Adrenal gland (tissue), 5 donors: ENCODE data around the gene LSAMP.

Experiments used
- POLR2A ChIP-seq, 2 donors: fragments of 450-650 bp; IDR thresholded peaks; one replicate each; pipeline ENCODE4 v1.6.1; 2017; ENCODE audit warnings: antibody characterized with exemption in 2 of 2, mild to moderate bottlenecking in 2 of 2, moderate library complexity in 1 of 2
- TF ChIP-seq, protein P1 (sequence below), 6 experiments: fragments of 450-650 bp in 4 of 6; fragments of 200-600 bp in 2 of 6; sonication (generic) in 1 of 6; IDR thresholded peaks; 1 replicate in 5 of 6; 2 replicates in 1 of 6; pipeline versions ENCODE4 v1.5.1 to v1.8.0; 2016 to 2021; ENCODE audit warnings: antibody characterized with exemption in 6 of 6, mild to moderate bottlenecking in 2 of 6, moderate library complexity in 1 of 6
- donor health status: DM: no; HTN: no; CAD: no.

GRCh38 chr3:115903843-115904242, 541.4 kb downstream of the LSAMP start:
- no peak for TF ChIP-seq POLR2A (IDR thresholded peaks at IDR 0.05)
- TF ChIP-seq, protein P1, sequence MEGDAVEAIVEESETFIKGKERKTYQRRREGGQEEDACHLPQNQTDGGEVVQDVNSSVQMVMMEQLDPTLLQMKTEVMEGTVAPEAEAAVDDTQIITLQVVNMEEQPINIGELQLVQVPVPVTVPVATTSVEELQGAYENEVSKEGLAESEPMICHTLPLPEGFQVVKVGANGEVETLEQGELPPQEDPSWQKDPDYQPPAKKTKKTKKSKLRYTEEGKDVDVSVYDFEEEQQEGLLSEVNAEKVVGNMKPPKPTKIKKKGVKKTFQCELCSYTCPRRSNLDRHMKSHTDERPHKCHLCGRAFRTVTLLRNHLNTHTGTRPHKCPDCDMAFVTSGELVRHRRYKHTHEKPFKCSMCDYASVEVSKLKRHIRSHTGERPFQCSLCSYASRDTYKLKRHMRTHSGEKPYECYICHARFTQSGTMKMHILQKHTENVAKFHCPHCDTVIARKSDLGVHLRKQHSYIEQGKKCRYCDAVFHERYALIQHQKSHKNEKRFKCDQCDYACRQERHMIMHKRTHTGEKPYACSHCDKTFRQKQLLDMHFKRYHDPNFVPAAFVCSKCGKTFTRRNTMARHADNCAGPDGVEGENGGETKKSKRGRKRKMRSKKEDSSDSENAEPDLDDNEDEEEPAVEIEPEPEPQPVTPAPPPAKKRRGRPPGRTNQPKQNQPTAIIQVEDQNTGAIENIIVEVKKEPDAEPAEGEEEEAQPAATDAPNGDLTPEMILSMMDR (IDR thresholded peaks at IDR 0.05) = no peak
